ENCODE measurements around the gene CD300LG.
"Not testable (repeated sequence)": the region's sequence is repeated elsewhere in the genome, so short reads cannot be mapped to it uniquely, and the experiment has no call there.

The CD300LG gene

GRCh38 chr17:43857141-43857540, 10.2 kb downstream of the CD300LG start:
- no peak for DNase-seq

- DNase-seq, result no peak
Measured at GRCh38 chr17:43857957-43858600, 11.1 kb downstream of the CD300LG start.

DNA sequence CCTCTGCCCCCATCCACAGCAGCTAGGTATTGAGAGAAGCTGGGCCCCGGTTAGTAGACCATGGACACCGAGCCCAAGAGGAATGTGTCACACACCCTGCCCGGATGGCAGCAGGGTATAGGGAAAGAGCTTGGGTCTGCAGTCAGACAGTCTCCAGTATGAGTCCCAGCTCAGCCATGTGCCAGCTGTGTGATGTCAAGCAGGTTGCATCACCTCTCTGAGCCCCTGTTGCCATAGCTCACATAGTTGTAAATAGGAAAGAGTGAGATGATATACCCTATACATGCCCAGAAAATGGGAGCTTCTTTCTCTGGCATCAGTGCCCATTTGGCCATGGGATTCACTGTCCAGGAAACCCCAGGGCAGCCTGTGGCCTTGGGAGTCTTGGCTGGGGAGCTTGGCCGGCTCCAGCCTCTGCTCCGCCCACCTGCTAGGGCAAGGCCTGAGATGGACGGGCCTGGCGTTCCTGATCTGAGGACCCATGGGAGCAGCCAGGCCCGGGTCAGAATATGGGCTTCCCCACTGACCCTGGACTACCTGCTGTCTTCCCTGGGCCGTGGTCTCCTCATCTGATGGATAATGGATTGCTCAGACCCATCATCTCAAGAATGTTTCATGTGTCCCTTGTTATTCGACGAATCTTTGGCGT, 13.2 kb downstream of the CD300LG start:
- no peak for DNase-seq

- DNase-seq, result no peak
Measured at GRCh38 chr17:43860927-43861622, 14.1 kb downstream of the CD300LG start.

- DNase-seq, result no peak
Measured at GRCh38 chr17:43861960-43862359, 15.0 kb downstream of the CD300LG start.

DNA sequence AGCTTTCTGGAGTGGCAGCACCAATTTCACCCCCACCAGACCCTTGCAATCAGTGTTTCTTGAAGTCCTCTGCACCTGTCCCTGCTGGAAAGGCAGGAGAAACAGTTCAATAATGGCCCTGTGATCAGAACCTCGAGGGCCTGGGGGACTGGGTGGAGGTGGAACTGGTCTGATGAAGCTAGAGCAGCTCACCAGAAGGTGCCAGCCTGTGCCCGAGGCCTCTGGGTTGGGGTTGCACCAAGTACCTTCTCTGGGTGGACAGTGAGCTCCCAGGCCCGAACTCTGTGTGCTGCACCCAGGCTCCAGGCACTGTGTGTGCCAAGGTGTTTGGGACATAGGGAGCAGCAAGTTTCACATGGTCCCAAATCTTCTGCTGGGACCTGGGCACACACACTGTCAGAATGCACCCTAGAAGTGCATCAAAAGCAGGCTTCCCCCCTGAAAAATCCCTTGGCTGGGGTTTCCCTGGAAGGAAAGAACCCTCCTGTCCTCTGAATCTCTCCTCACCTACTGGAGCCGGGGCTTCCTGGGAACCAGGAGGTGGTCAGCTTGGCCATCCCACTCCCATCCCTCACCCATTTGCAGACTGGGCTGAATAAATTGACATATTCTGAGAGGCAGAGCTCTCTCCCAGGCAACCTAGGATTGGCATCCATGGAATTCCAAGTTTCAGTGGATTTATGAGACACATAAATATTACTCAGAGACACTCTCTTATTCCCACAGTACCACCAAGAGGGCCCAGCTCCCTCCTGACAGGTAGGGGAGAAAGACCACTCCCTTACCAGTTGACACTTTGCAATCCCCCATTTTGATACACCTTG, 17.4 kb downstream of the CD300LG start:
- DNase-seq, result no peak

DNA sequence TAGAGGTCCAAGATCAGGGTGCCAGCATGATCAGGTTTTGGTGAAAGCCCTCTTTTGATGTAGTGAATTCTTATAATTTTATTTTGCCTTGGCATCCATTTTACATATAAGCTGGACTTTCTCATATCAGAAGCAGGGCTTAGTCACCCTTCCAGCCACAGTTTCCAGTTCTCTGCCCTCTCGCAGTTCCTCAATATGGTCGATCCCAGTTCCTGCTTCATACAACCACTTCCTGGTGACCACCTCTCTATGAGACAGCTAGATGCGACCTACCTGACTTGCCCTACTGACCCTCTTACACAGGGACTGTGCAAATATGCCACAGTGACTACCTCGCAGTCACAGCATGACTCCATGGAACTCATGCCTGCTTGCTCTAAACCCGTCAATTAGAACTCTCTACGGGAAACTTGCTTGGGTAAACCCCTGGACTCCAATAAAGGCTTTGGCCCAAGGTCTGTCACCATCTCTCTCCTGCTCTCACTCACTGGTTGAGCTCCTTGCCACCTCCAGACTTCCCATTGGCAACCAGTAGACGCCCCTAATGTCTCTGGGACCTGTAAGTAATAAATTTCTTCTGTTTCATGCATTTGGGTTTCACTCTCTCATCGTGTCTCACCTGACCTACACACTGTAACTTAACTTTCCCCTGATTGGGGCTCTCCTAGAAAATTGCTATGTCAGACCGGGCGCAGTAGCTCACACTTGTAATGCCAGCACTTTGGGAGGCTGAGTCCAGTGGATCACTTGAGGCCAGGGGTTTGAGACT, 21.4 kb downstream of the CD300LG start:
- no peak for DNase-seq

DNA sequence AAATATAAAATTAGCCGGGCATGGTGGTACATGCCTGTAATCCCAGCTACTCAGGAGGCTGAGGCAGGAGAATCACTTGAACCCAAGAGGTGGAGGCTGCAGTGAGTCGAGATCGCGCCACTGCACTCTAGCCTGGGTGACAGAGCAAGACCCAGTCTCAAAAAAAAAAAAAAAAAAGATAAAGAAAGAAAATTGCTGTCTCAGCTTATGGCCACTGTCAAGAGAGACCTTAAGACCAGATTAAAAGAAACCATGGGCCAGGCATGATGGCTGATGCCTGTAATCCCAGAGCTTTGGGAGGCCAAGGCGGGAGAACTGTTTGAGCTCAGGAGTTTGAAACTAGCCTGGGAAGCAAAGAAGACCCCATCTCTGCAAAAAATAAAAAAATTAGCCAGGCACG, 22.1 kb downstream of the CD300LG start:
- DNase-seq, result not testable (repeated sequence)

GRCh38 chr17:43871946-43872690, 25.1 kb downstream of the CD300LG start:
- DNase-seq, result no peak

- DNase-seq, result no peak
Measured at GRCh38 chr17:43873091-43873490, 26.1 kb downstream of the CD300LG start.

DNA sequence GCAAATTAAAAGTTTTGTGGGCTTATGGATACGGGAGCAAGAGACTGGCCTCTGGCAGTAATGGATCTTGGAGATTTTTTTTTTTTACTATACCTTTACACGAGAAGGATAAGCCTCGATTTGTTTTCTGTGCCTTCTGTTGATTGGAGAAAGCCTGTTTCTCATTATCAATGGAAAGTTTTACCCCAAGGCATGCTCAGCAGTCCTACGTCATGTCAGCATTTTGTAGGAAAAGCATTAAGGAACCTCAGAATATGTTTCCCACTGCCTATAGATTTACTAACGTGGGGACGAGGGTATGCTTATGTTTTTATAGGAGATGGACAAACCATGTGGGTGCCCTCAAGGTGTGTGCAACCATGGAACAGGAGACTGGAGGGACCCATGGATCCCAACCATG, 26.8 kb downstream of the CD300LG start:
- no peak for DNase-seq

DNA sequence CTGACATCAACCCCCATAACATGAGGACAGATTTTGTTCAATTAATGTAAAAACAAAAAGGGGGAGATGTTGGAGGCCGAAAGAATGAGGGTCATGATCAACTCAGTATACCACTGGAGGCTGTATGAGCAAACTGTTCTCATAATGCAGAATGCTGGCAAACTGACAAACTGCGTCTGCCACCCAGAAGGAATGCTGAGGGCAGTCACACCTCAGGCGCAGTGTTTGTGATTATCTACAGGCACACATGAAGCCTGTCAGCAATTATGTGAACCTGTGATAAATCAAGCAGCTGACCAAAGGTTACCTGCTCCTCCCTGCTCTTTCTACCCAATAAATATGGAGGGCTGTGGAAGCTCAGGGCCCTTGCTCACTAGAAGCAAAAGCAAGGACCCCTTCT, 27.3 kb downstream of the CD300LG start:
- DNase-seq, result no peak

GRCh38 chr17:43875476-43876147, 28.6 kb downstream of the CD300LG start:
- no peak for DNase-seq

DNA sequence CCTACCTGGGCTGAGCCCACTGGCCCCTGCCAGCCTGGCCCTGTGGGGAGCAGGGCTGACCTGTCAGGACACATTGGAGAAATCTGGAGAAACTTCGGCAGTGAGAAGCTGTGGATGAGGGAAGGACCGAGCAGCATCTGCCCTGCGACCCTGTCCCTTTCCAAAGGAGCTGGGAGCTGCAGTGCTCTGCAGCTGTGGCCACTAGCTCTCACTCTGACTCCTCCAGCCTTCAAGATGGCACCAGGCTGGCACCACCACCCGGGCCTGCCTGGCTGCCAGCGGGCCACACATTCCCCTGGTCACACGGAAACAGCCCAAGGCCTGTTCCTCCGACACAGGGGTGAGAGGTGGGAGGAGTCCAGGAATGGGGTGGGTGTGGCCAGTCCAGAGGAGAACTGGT, 30.1 kb downstream of the CD300LG start:
- DNase-seq, result no peak

- no peak for DNase-seq
Measured at GRCh38 chr17:43877451-43878155, 30.6 kb downstream of the CD300LG start.

DNA sequence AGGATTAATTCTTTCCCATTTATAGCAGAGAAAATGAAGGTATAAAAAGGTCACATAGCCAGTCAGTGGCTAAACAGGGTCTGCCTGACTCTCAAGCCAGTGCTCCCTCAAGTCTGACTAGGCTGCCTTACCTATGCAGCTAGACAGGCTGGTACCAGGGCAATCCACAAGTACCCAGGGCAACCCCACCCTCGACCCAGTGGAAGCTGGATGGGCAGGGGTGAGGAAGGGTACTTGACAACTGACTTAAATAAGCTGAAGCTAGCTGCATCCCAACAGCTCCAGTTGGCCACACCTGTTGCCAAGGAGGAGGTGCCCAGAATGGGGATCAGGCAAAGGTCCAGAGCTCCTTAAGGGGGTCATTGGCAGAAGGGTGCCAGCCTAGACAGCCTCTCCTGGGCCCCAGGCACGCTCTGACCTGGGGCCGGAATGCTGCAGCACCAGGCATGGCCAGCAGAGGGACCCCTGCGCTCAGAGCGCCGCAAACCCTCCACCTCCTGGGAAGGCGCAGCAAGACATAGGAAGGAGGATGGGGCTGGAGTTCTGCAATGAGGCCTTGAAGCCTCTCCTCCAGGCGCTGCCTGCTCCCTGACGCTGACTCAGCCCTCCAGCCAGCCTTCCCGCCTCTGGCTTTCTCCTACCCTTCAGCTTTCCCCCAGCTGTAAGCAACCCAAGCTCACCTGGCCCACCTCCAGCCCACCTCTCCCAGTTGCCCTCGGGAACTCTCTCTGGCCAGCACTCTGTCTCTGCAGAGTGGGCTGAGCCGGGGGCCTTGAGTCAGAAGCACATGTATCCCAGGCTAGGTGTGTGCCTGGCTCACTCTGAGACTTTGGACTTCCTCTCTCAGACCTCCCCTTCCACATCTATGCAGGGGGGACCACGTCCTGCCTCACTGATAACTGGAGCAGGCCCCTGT, 31.5 kb downstream of the CD300LG start:
- DNase-seq, result peak; percentile 90

DNA sequence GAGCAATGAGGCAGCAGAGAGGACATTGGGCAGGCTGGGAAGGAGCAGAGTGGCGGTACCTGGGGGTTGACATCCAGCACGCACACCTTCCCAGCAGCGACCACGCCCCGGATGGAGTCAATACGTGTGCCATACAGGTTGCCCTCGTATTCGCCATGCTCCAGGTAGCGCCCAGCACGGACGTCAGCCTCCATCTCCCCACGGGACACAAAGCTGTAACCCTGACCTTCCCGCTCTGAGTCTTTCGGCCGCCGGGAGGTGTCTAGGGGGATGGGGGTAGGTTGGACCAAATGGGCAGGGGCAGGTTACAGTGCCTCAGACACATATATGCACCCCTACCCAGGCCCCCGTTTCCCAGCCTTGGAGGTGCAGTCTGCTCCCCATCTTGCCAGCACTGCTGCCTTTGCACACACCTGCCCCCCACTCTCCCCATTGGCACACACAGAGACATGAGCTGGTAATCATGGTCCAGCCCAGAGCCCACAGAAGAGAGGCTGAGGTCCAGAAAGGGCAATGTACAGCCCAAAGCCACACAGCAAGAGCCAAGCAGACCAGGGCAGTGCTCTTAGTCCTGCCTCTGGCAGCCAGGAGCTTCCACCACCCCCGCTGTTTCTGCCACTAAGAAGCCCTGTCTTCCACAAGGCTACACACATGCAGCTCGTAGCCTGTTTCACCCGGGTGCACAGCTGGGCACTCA, 32.9 kb downstream of the CD300LG start:
- no peak for DNase-seq

DNA sequence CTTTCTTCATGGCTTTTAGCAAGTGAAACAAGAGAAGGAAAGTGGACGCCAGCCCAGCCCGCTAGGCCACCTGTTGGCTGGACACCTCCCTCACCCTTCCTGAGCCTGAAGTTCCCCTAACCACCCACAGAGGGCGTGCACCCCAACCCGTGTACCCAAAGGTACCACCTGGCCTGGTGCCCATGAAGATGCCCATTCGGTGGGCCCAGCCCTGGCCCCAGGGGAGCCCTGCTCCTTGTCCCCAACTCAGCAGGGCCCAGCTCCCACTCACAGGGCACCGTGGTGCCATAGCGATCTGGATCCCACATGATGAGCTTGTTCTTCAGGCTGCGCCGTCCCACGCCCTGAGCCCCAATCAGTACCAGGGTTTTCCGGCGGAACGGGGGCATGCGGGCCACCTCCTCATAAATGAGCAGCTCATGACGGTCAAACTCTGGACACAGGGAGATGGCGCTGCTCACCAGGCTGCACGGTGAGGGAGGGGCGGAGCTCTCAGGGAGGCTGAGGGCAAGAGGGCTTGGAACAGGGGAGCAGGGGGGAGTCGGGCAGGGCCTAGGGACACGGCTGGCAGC, 33.5 kb downstream of the CD300LG start:
- no peak for DNase-seq
